OCI-LY7 (cell line): ENCODE data around the gene ANKS1A. TPM values are rescaled to one million over a fixed set of nuclear protein-coding genes. Genes with fewer than 3 reads are reported as not detected.

Source experiments
- BruUV-seq: library from RNA; stranded (reverse); fragments of 400-500 nt; replicated peaks from 2 replicates; lab custom pipeline; 2021; lab: Mats Ljungman, UMichigan
- CTCF ChIA-PET: fragments of 300-600 bp; sonication (Branson Sonifier 250); formaldehyde crosslinking; loops from one replicate; lab custom pipeline; 2022; ENCODE audit warnings: antibody characterized with exemption; ENCODE audit not compliant: unreplicated experiment; lab: Charles Lee
- POLR2A ChIA-PET: fragments of 300-600 bp; sonication (Branson Sonifier 250); formaldehyde crosslinking; loops from one replicate; lab custom pipeline; 2022; ENCODE audit warnings: antibody characterized with exemption; lab: Charles Lee
- DNase-seq: peaks from one replicate; pipeline ENCODE4 v3.0.0-alpha.2; 2015; ENCODE audit warnings: low spot score
- H2AFZ ChIP-seq: fragments of 200-600 bp; sonication (generic), shearing (Covaris generic); 2 replicates; pipeline ENCODE4 v1.6.1; 2014; ENCODE audit warnings: mild to moderate bottlenecking, antibody characterized with exemption, low read length, moderate library complexity
- H3K27ac ChIP-seq: fragments of 200-600 bp; sonication (generic); 2 replicates; pipeline ENCODE4 v1.5.1; 2014; ENCODE audit warnings: mixed run types, low read depth, mild to moderate bottlenecking, moderate library complexity, low read length, inconsistent platforms; ENCODE audit not compliant: poor library complexity, severe bottlenecking
- H3K36me3 ChIP-seq: fragments of 200-600 bp; sonication (generic); 2 replicates; pipeline ENCODE4 v1.6.1; 2014; ENCODE audit warnings: mild to moderate bottlenecking, antibody characterized with exemption, low read length, moderate library complexity, mixed read lengths; ENCODE audit not compliant: insufficient read depth
- H3K4me1 ChIP-seq: fragments of 200-600 bp; sonication (generic); 2 replicates; pipeline ENCODE4 v1.5.1; 2014; ENCODE audit warnings: mild to moderate bottlenecking, low read length; ENCODE audit not compliant: insufficient read depth, poor library complexity, severe bottlenecking
- H3K4me2 ChIP-seq: fragments of 200-600 bp; sonication (generic); 2 replicates; pipeline ENCODE4 v1.6.1; 2014; ENCODE audit warnings: mild to moderate bottlenecking, low read length
- H3K4me3 ChIP-seq: fragments of 200-600 bp; sonication (generic); 2 replicates; pipeline ENCODE4 v1.5.1; 2014; ENCODE audit warnings: mild to moderate bottlenecking, low read depth, low read length; ENCODE audit not compliant: poor library complexity, severe bottlenecking
- H3K79me2 ChIP-seq: fragments of 200-600 bp; sonication (generic); 2 replicates; pipeline ENCODE4 v1.6.1; 2016; ENCODE audit warnings: low read depth, mild to moderate bottlenecking, low read length, moderate library complexity, mixed read lengths; ENCODE audit not compliant: insufficient read depth
- H3K9me2 ChIP-seq: fragments of 200-600 bp; sonication (generic); 2 replicates; pipeline ENCODE4 v1.6.1; 2016; ENCODE audit warnings: mild to moderate bottlenecking, low read length, mixed read lengths; ENCODE audit not compliant: insufficient read depth
- H3K9me3 ChIP-seq: fragments of 200-600 bp; sonication (generic); 2 replicates; pipeline ENCODE4 v1.6.1; 2014; ENCODE audit warnings: mild to moderate bottlenecking, mixed run types, low read length, mixed read lengths
- H4K20me1 ChIP-seq: fragments of 200-600 bp; sonication (generic); 2 replicates; pipeline ENCODE4 v1.6.1; 2014; ENCODE audit warnings: mild to moderate bottlenecking, antibody characterized with exemption, low read length, moderate library complexity, mixed read lengths; ENCODE audit not compliant: insufficient read depth
- EZH2phosphoT487 ChIP-seq: fragments of 200-600 bp; sonication (generic); IDR thresholded peaks from 2 replicates; pipeline ENCODE4 v1.6.1; 2018; ENCODE audit warnings: low read depth, borderline replicate concordance, mild to moderate bottlenecking, mixed run types, antibody characterized with exemption, low read length, moderate library complexity, mixed read lengths
- intact Hi-C: fragments of 100-400 bp; cut with micrococcal nuclease; formaldehyde crosslinking; loops from one replicate; pipeline ENCODE4 v1.10.0; 2022; ENCODE audit not compliant: unreplicated experiment
- total RNA-seq, 2 experiments: library from RNA; depleted of rRNA in 1 of 2; stranded (reverse); fragments of >200 nt in 1 of 2; shearing (Covaris generic) in 1 of 2; gene quantifications; 2 replicates each; pipeline ENCODE4 v1.2.3, GENCODE V29; 2014 to 2022
- TF ChIP-seq, protein P1 (sequence below): fragments of 200-600 bp; sonication (generic); conservative IDR thresholded peaks from 2 replicates; pipeline ENCODE4 v1.5.1; 2014; ENCODE audit warnings: mild to moderate bottlenecking, antibody characterized with exemption, low read length, moderate library complexity, mixed read lengths

The ANKS1A gene
- total RNA-seq, 2 experiments from 2014 or later, result 7.8 to 13.8 TPM

DNA sequence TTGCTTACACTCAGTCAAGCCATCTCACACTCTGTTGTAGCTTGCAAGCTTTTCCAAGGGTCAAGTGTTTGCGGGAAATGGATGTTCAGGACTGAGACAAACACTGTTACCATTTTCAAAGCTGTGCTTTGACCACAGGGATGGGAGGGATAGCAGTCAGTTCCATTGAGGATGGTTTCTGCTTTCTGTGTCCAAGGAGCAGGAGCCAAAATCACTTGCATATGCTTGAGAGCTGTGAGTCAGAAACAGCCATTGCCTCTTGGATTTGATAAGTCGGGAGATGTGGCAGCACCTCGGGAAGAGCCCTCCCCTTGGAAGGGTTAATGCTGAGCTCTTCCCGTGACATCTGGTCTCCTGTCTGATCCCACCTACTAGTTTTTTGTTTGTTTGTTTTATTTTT is 166.8 kb downstream of the ANKS1A start:
- Histone ChIP-seq H3K4me1 (peaks cover 9% of the 10 kb centered on the region), H3K9me2 (no peaks in the 10 kb centered on the region), H3K9me3 (no peaks in the 10 kb centered on the region), H4K20me1 (no peaks in the 10 kb centered on the region), H3K4me2 (no peak overlapping the region), H3K36me3 (no peaks in the 10 kb centered on the region), H3K79me2 (no peaks in the 10 kb centered on the region), H2AFZ (no peak overlapping the region), H3K27ac (no peak overlapping the region), H3K4me3 (no peak overlapping the region)
- no TSS peak for BruUV-seq
- TF ChIP-seq, protein P1, sequence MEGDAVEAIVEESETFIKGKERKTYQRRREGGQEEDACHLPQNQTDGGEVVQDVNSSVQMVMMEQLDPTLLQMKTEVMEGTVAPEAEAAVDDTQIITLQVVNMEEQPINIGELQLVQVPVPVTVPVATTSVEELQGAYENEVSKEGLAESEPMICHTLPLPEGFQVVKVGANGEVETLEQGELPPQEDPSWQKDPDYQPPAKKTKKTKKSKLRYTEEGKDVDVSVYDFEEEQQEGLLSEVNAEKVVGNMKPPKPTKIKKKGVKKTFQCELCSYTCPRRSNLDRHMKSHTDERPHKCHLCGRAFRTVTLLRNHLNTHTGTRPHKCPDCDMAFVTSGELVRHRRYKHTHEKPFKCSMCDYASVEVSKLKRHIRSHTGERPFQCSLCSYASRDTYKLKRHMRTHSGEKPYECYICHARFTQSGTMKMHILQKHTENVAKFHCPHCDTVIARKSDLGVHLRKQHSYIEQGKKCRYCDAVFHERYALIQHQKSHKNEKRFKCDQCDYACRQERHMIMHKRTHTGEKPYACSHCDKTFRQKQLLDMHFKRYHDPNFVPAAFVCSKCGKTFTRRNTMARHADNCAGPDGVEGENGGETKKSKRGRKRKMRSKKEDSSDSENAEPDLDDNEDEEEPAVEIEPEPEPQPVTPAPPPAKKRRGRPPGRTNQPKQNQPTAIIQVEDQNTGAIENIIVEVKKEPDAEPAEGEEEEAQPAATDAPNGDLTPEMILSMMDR, result no peak
- TF ChIP-seq EZH2phosphoT487, result no peak
- intact Hi-C loops, result no loop called here
- CTCF ChIA-PET, result no interaction called here
- POLR2A ChIA-PET, result no interaction called here
- DNase-seq, result no peak

DNA sequence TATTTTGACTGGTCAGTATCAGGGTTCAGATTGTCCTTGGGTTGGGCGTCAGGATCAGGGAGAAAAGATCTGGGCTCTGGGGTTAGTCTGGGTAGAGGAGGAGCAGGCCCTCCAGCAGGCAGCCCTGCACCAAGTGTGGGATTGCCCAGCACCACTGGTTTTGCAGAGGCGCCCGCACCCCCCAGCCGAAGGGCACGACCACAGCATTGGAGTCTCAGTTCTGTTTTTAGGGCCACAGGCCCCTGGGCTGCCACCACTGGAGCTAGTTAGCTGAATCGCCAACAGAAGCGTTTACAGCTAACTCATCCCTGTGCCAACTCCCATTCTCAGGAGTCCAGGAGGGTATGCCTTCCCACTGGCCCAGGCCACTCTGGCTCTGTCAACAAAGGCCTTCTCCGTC is 167.9 kb downstream of the ANKS1A start:
- intact Hi-C loops, result no loop called here
- Histone ChIP-seq H4K20me1 (no peaks in the 10 kb centered on the region), H3K9me2 (no peaks in the 10 kb centered on the region), H3K27ac (no peak overlapping the region), H3K9me3 (no peaks in the 10 kb centered on the region), H3K79me2 (no peaks in the 10 kb centered on the region), H3K4me1 (peaks cover 9% of the 10 kb centered on the region), H3K4me3 (no peak overlapping the region), H3K4me2 (no peak overlapping the region), H3K36me3 (no peaks in the 10 kb centered on the region), H2AFZ (no peak overlapping the region)
- ChIA-PET CTCF (no interaction called here), POLR2A (no interaction called here)
- TF ChIP-seq, protein P1, result no peak
- TF ChIP-seq EZH2phosphoT487, result no peak
- DNase-seq, result no peak
- no TSS peak for BruUV-seq

DNA sequence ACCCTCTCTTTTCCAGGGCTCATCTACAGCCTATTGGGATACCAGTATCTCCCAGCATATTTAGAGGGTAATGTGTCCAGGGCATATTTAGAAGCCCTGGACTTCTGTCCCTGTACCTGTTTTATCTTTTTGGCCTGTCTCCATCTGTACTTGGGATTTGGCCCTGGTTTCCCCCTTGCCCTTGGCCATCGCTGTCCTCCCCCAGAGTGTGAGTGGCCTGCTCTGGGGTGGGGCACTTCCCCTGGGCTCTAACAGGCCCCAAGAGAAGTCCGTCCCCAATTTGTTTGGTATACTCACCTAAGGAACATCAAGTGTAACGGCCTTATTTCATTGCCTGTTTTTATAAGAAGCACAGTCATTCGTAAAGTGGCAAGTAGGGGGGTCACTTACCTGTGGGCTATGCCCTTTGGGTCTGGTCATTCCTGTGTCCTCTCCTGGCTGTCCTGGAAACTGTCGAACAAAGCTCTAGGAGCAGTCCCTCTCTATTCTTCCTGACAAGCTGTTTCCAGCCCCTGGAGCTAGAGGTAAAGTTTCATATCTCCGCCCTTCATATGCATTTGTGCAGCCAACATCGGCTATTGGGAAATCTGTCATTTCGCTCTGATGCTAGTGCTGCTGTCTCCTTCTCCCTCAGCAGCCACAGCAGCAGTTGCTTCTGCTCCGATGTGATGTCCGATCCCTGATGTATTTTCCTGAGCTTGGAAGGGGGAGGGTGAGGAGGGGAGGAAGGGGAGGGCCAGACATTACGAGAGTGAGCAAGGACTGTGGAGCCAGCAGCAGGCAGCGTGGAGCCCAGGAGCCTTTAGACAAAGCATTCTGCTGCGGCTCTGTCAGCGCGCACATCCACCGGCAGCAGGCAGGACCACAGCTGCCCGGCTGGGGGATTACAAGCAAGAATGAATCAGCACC is 168.6 kb downstream of the ANKS1A start:
- no peak overlapping the region for H2AFZ ChIP-seq
- no peaks in the 10 kb centered on the region for H3K79me2 ChIP-seq
- DNase-seq, result no peak
- no peak for TF ChIP-seq EZH2phosphoT487
- TF ChIP-seq, protein P1, result no peak
- H3K4me1 ChIP-seq, result peaks cover 9% of the 10 kb centered on the region
- CTCF ChIA-PET, result interaction anchor here (0.6 kb wide), 2 partner anchors 8 to 70 kb away, joined by 5 to 10 read pairs; no protein-coding TSS in a partner anchor
- H3K36me3 ChIP-seq, result no peaks in the 10 kb centered on the region
- H3K4me2 ChIP-seq, result no peak overlapping the region
- POLR2A ChIA-PET, result no interaction called here
- no peaks in the 10 kb centered on the region for H4K20me1 ChIP-seq
- H3K9me2 ChIP-seq, result no peaks in the 10 kb centered on the region
- no peaks in the 10 kb centered on the region for H3K9me3 ChIP-seq
- no TSS peak for BruUV-seq
- no peak overlapping the region for H3K27ac ChIP-seq
- intact Hi-C loops, result no loop called here
- no peak overlapping the region for H3K4me3 ChIP-seq
